ENCODE measurements around the gene SECISBP2L. TPM values are rescaled to one million over a fixed set of nuclear protein-coding genes. Genes with fewer than 3 reads are reported as not detected.

Gene SECISBP2L
- total RNA-seq, 1 experiment from 2014 or later, result 24.7 TPM

GRCh38 chr15:49082960-49083359, 36.7 kb upstream of the SECISBP2L start:
- Histone ChIP-seq H3K4me2 (ENCODE audit: insufficient read depth, insufficient read length, low read length) (no peak overlapping the region), H2BK12ac (ENCODE audit: insufficient read length, low read depth, low read length) (no peak overlapping the region), H3K56ac (ENCODE audit: insufficient read length, low read depth, low read length) (no peak overlapping the region), H3K9ac (ENCODE audit: extremely low read depth, insufficient read length, low read length) (no peak overlapping the region), H3K79me1 (ENCODE audit: insufficient read depth, low read depth, low read length, poor library complexity, severe bottlenecking) (no peaks in the 10 kb centered on the region), H2AK5ac (ENCODE audit: insufficient read length, low read length) (no peak overlapping the region), H3K23me2 (ENCODE audit: insufficient read length, low read depth, low read length, poor library complexity, severe bottlenecking) (no peaks in the 10 kb centered on the region), H2BK20ac (ENCODE audit: low read depth, low read length, poor library complexity, severe bottlenecking) (no peak overlapping the region), H3K4ac (ENCODE audit: low read depth, low read length) (no peak overlapping the region), H3K27me3 (ENCODE audit: insufficient read depth, low read length) (no peaks in the 10 kb centered on the region; the same call in 1 of the 2 replicates), H4K5ac (ENCODE audit: insufficient read length, low read depth, low read length) (no peak overlapping the region), H3K9me3 (ENCODE audit: control insufficient read depth, low read depth, low read length) (no peaks in the 10 kb centered on the region), H2BK5ac (ENCODE audit: insufficient read length, low read length) (no peak overlapping the region), H4K8ac (replicated peaks; ENCODE audit: insufficient read length, low read depth, low read length) (no peak overlapping the region), H2BK15ac (ENCODE audit: low read depth, low read length) (no peak overlapping the region), H3K23ac (ENCODE audit: insufficient read length, low read depth, low read length) (no peak overlapping the region), H3K79me2 (ENCODE audit: insufficient read depth, low read length) (no peaks in the 10 kb centered on the region), H3K18ac (ENCODE audit: insufficient read length, low read depth, low read length) (no peak overlapping the region), H2BK120ac (ENCODE audit: low read depth, low read length, poor library complexity, severe bottlenecking) (no peak overlapping the region), H3K14ac (ENCODE audit: insufficient read depth, low read length) (no peak overlapping the region), H2AFZ (ENCODE audit: low read length) (no peak overlapping the region), H3K27ac (ENCODE audit: insufficient read length, low read depth, low read length) (no peak overlapping the region), H3K4me1 (ENCODE audit: insufficient read depth, low read length) (no peaks in the 10 kb centered on the region), H3T11ph (ENCODE audit: low read length) (no peak overlapping the region), H4K20me1 (ENCODE audit: control insufficient read depth, insufficient read depth, insufficient read length) (no peaks in the 10 kb centered on the region), H4K91ac (ENCODE audit: insufficient read length, low read depth, low read length) (no peak overlapping the region)
- no peaks in the 10 kb centered on the region for H3K4me1 Mint-ChIP-seq
- DNase-seq, result no peak
- H3K27me3 Mint-ChIP-seq (ENCODE audit: low read depth), result no peaks in the 10 kb centered on the region; the same call in 1 of the 2 replicates
- H3K4me3 Mint-ChIP-seq, result no peak overlapping the region
- H3K36me3 Mint-ChIP-seq (ENCODE audit: insufficient read depth in 1 of 3, low read depth in 3 of 3), result no peaks in the 10 kb centered on the region
- TF ChIP-seq, protein P1, sequence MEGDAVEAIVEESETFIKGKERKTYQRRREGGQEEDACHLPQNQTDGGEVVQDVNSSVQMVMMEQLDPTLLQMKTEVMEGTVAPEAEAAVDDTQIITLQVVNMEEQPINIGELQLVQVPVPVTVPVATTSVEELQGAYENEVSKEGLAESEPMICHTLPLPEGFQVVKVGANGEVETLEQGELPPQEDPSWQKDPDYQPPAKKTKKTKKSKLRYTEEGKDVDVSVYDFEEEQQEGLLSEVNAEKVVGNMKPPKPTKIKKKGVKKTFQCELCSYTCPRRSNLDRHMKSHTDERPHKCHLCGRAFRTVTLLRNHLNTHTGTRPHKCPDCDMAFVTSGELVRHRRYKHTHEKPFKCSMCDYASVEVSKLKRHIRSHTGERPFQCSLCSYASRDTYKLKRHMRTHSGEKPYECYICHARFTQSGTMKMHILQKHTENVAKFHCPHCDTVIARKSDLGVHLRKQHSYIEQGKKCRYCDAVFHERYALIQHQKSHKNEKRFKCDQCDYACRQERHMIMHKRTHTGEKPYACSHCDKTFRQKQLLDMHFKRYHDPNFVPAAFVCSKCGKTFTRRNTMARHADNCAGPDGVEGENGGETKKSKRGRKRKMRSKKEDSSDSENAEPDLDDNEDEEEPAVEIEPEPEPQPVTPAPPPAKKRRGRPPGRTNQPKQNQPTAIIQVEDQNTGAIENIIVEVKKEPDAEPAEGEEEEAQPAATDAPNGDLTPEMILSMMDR (conservative IDR thresholded peaks at IDR 0.05), result no peak
- H3K9me3 Mint-ChIP-seq, result no peaks in the 10 kb centered on the region
- no CpG with 5 or more reads among the region's 1 CpG for WGBS (ENCODE audit: extremely low coverage, insufficient read length, low lambda C conversion rate)
- H3K27ac Mint-ChIP-seq, result no peak overlapping the region

Measured in H9 (cell line).